Subcutaneous adipose tissue (tissue), 4 donors: ENCODE results near the gene MRO. TPM values are rescaled to one million over a fixed set of nuclear protein-coding genes. Genes with fewer than 3 reads are reported as not detected.

Experiments used
- total RNA-seq, 4 donors: library from RNA; depleted of rRNA; stranded (reverse); fragments of >200 nt; gene quantifications; one replicate each; pipeline ENCODE4 v1.1.0, GENCODE V29; 2016
- TF ChIP-seq, protein P1 (sequence below): fragments of 450-650 bp; IDR thresholded peaks from one replicate; pipeline ENCODE4 v1.5.1; 2016; ENCODE audit warnings: low read depth, mild to moderate bottlenecking, control low read depth, antibody characterized with exemption, moderate library complexity

MRO gene
- total RNA-seq, 4 donors from 2014 or later: 0.49 to 3.2 (median 1.7) TPM

DNA sequence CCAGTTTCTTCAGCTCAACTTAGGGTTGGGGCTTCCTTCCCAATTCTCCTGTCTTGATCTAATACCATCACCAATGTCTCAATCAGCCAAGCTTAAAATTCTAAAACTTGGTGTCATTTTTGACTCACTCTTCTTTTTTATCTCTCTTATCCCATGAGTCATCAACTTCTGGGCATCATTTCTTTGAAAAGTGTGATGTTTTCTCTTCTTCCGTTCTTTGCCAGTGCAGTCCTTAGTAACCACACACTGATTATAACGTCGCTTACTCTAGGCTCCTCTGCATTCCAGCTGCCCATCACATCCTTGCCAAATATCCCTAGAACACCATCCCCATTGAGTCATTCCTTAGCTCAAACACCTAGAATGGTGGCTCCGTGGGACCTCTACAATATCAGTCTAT, 27.4 kb upstream of the MRO start:
- TF ChIP-seq, protein P1, sequence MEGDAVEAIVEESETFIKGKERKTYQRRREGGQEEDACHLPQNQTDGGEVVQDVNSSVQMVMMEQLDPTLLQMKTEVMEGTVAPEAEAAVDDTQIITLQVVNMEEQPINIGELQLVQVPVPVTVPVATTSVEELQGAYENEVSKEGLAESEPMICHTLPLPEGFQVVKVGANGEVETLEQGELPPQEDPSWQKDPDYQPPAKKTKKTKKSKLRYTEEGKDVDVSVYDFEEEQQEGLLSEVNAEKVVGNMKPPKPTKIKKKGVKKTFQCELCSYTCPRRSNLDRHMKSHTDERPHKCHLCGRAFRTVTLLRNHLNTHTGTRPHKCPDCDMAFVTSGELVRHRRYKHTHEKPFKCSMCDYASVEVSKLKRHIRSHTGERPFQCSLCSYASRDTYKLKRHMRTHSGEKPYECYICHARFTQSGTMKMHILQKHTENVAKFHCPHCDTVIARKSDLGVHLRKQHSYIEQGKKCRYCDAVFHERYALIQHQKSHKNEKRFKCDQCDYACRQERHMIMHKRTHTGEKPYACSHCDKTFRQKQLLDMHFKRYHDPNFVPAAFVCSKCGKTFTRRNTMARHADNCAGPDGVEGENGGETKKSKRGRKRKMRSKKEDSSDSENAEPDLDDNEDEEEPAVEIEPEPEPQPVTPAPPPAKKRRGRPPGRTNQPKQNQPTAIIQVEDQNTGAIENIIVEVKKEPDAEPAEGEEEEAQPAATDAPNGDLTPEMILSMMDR: no peak

DNA sequence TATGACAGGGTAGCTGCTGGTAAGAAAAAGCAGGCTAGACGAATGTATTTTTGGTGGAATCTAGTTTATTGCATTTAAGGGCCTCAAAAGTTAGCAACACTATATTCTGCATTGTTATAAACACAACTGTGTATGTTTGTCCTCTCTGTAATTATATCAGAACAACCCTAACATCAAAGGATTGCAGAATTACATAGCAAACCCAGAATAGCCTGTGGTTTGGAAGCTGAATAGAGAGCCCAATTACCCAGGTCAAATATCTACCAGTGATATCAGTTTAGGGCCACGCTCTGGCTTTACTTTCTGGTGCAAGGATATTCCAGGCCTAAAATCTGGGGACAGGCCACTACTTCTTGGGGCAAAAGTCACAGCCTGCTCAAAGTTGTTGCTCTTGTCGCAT, 25.1 kb upstream of the MRO start:
- TF ChIP-seq, protein P1: no peak

DNA sequence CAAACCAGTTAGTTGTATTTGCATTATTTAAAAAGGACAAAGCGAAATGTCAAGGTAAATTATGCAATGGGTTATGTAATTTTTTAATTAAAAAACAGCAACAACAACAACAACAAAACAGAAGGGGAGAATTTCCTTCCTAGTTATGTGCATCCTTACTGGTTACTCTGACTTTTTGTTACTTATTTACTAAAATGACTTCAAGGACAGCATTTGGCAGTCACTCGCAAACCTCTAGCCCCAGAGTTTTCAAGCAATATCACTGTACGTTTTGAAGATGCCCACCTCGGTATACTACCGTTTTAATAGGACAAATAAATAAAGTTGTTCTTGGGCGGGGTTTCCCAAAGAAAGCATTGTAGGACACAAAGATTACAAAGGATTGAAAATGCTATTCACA, 24.7 kb upstream of the MRO start:
- TF ChIP-seq, protein P1: no peak

DNA sequence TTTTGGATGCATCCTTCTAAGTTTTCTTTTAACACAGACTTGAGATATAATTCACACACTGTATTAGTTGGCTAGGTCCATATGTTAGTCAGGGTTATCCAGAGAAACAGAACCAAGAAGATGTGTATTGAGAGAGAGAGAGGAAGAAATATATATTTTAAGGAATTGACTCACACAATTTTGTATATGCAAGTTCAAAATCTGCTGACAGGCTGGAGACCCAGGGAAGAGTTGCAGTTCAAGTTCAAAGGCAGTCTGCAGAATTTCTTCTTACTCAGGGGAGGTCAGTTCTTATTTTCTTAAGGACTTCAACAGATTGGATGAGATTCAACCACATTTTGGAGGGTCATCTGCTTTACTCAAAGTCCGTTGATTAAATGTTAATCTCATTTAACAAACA, 23.0 kb upstream of the MRO start:
- TF ChIP-seq, protein P1: no peak

DNA sequence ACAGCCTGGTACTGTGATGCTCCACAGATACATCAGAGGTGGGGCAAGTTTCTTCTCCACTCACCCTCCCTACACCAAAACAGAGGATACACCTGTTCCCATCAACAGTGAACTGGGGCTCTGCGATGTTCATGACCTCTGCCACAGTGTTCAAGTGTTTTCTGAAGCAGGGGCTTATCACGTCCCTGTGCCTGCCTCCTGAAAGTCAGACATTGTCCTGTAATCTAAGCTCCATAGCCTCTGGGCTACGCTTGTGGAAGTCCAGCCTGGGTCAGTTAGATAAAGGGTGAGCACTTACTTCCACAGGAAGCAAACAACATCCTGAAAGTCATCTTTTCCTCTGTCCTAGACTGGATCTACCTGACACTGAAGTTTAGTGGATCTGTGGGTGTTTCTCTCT, 20.2 kb upstream of the MRO start:
- TF ChIP-seq, protein P1: no peak

DNA sequence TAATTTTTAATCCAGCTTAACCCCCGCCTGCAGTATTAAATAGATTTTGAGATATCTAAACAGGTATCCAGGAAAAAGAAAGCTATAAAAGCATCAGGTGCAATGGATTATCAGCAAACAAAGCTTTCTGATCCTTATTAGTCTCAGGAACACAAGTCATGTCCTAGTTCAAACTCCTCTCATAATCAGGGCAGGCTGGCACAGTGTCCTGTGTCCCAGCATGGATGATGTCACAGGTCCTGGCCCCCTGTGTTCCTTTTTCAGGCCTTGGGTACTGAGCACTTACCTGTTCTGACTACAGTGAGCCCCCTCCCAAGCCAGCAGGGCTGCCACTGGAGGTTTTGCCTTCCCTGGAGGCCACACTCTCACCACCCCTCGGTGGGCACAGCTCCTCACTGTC, 19.5 kb upstream of the MRO start:
- TF ChIP-seq, protein P1: no peak

DNA sequence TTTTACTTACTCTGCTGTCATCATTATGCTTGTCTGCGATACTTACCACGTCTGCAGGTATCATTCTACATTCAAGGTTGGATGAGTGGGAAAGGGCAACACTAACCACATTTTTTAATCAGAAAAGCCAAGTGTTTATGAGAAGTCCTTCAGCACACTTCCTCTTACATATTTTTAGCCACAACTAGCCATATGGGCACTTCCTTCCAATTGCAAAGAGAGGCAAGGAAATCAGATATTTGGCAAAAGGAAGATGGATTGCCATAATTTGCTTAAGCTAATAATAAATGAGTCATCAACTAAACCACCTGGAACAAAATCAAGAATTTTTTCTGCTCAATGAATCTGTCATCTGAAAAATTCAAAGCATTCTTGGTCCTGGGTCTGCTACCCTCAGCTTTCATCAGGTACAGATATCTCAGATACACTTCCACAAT, 16.7 kb upstream of the MRO start:
- TF ChIP-seq, protein P1: no peak
